Spinal cord (tissue), 10 donors: ENCODE results near the gene LRFN2. TPM values are rescaled to one million over a fixed set of nuclear protein-coding genes. Genes with fewer than 3 reads are reported as not detected.

Experiments
- DNase-seq, 6 donors: peaks; one replicate each; pipeline versions ENCODE4 v3.0.0 to v3.0.0-alpha.2; 2013 to 2015; ENCODE audit warnings: low spot score in 6 of 6, low read depth in 4 of 6
- H3K27ac ChIP-seq: one replicate; pipeline ENCODE4 v1.5.1; 2013; ENCODE audit warnings: low read depth, low read length, control low read depth
- H3K27me3 ChIP-seq: one replicate; pipeline ENCODE4 v1.6.1; 2013; ENCODE audit warnings: low read length; ENCODE audit not compliant: control insufficient read depth, insufficient read depth
- H3K36me3 ChIP-seq: one replicate; pipeline ENCODE4 v1.6.1; 2013; ENCODE audit warnings: low read length; ENCODE audit not compliant: control insufficient read depth, insufficient read depth
- H3K4me1 ChIP-seq: one replicate; pipeline ENCODE4 v1.6.1; 2013; ENCODE audit warnings: low read length; ENCODE audit not compliant: control insufficient read depth, insufficient read depth
- H3K4me3 ChIP-seq: one replicate; pipeline ENCODE4 v1.5.1; 2013; ENCODE audit warnings: low read depth, low read length, control low read depth
- H3K9me3 ChIP-seq: one replicate; pipeline ENCODE4 v1.6.1; 2013; ENCODE audit warnings: low read length; ENCODE audit not compliant: control insufficient read depth, insufficient read depth
- WGBS: methylation state at CpG from one replicate; pipeline ENCODE4 v1.1.5; 2013; ENCODE audit warnings: missing lambda C conversion rate; ENCODE audit not compliant: insufficient coverage; 5-methylcytosine and 5-hydroxymethylcytosine counted together
- polyA plus RNA-seq, 2 donors: library from polyadenylated mRNA; unstranded; fragments of 120-200 nt; gene quantifications; one replicate each; pipeline ENCODE4 v1.2.1, GENCODE V29; 2013; ENCODE audit not compliant: insufficient read length in 2 of 2
- total RNA-seq, 2 donors: library from RNA; depleted of rRNA in 1 of 2; stranded (reverse); fragments of 120-200 nt in 1 of 2; fragments of >200 nt in 1 of 2; gene quantifications; one replicate each; pipeline versions ENCODE4 v1.2.3 to v1.2.4, GENCODE V29; 2013 to 2014
- donor health status: healthy.

LRFN2 gene
- total and polyA plus RNA-seq, 4 donors: 2.7 to 8.6 (median 7.3) TPM

DNA sequence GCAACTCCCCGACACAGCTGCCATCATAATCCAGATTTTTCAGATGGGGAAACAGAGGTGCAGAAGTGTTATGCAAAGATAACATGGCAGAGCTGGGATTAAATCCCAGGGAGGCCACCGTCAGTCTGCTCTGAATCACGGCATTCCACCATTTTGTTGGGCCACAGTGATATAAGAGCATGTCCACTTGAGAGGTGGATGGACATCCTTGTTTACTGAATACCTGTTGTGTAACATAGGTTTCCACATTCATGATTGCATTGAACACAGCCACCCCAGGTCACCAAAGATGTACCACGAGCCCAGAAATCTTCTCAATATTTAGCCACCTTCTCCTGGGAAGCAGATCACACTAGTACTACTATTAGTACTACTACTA is 191.5 kb downstream of the LRFN2 start:
- DNase-seq: no peak
- H3K27me3 ChIP-seq: no peaks in the 10 kb centered on the region
- H3K9me3 ChIP-seq: no peaks in the 10 kb centered on the region
- peaks cover 13% of the 10 kb centered on the region for H3K36me3 ChIP-seq
- H3K27ac ChIP-seq: no peak overlapping the region
- H3K4me1 ChIP-seq: no peaks in the 10 kb centered on the region
- WGBS: 95% methylated on average over 4 of the region's 4 CpGs
- H3K4me3 ChIP-seq: no peak overlapping the region

DNA sequence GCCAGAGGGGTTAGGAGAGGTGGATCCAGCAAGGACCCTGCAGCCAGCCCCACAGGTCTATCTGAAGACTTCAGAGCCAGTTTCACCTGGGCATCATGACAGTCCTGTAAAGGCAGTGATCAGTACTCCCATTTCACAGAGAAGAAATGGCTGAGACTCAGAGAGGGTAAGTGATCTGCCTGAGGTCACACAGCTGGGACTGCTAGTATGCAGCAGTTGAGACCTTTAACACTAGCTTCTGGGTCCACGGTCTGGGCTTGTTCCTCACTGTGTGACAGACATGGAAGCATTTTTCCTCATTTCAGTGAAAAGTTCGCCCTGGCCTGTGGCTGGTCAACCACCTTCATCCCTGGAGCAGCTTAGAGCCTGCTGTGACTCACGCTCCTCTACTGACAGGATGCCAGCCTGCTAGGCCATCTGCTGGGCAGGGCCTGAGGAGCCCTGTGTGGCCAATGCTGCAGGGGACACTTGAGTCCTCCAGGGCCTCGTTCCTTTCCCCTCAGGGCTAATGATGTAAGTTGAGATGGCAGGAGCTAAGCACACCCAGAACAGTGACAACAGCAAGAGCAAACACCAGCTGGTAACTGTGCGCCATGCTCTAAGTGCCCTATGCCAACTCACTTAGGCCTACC is 192.0 kb downstream of the LRFN2 start:
- H3K36me3 ChIP-seq: peaks cover 13% of the 10 kb centered on the region
- H3K27me3 ChIP-seq: no peaks in the 10 kb centered on the region
- H3K4me3 ChIP-seq: no peak overlapping the region
- H3K4me1 ChIP-seq: no peaks in the 10 kb centered on the region
- 97% methylated on average over 3 of the region's 5 CpGs for WGBS
- DNase-seq: no peak
- no peak overlapping the region for H3K27ac ChIP-seq
- no peaks in the 10 kb centered on the region for H3K9me3 ChIP-seq

DNA sequence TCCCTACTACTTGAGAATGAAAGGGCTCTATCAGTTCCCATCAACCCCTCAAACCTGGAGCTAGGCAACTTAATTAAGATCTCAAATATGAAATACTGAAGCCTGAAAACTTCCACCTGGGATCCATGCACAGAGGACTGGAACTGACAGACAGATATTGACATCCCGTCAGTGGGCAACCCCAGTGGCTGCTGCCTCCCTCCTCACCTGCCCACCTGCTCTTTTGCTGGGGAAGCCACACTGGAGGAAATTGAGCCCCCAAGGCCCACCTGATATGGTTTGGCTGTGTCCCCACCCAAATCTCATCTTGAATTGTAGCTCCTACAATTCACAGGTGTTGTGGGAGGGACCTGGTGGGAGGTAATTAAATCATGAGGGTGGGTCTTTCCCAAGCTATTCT is 192.8 kb downstream of the LRFN2 start:
- WGBS: 100% methylated on average over 1 of the region's 1 CpG
- Histone ChIP-seq H3K27ac (no peak overlapping the region), H3K4me3 (no peak overlapping the region), H3K27me3 (no peaks in the 10 kb centered on the region), H3K36me3 (peaks cover 13% of the 10 kb centered on the region), H3K9me3 (no peaks in the 10 kb centered on the region), H3K4me1 (no peaks in the 10 kb centered on the region)
- no peak for DNase-seq

DNA sequence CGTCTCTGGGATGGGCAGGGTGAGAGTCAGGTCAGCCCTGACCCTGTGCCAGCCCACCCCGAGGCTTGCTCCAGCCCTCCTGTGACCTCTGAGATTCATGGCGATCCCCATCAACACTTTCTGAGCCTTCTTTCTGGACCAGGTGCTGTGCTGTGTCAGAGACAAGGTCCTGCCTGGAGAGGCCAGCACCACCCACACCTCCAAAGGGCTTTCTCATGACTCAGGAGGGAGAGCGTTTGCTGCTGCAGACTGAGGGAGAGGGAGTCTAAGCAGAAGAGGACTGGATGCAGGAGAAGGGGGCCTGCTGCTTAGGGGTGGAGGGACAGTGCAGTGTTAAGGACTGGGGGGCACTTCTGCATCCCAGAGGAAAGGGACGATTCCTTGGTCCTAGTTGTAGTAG is 193.5 kb downstream of the LRFN2 start:
- WGBS: 100% methylated on average over 3 of the region's 5 CpGs
- peaks cover 13% of the 10 kb centered on the region for H3K36me3 ChIP-seq
- H3K4me3 ChIP-seq: no peak overlapping the region
- no peaks in the 10 kb centered on the region for H3K9me3 ChIP-seq
- H3K27ac ChIP-seq: no peak overlapping the region
- DNase-seq: no peak
- H3K27me3 ChIP-seq: no peaks in the 10 kb centered on the region
- H3K4me1 ChIP-seq: no peaks in the 10 kb centered on the region

DNA sequence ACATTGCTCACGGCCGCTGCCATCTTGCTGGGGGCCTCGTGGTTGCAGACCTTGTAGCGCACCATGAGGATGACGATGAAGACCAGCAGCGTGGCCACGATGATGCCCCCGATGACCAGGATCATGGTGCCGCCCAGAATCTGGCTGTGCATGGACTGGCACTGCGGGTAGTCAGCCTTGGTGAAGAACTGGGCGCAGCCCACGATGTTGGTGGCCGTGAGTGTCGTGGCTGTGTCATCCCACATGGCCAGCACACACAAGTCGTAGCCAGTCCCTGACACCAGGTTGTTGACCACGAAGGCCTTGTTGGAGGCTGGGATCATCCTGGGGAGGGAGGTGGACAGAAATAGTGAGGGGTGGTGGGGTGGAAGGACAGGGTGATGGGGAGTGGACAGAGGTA is 194.6 kb downstream of the LRFN2 start:
- Histone ChIP-seq H3K36me3 (peaks cover 13% of the 10 kb centered on the region), H3K9me3 (no peaks in the 10 kb centered on the region), H3K4me3 (no peak overlapping the region), H3K4me1 (no peaks in the 10 kb centered on the region), H3K27me3 (no peaks in the 10 kb centered on the region), H3K27ac (no peak overlapping the region)
- DNase-seq: no peak
- 98% methylated on average over 16 of the region's 16 CpGs for WGBS

DNA sequence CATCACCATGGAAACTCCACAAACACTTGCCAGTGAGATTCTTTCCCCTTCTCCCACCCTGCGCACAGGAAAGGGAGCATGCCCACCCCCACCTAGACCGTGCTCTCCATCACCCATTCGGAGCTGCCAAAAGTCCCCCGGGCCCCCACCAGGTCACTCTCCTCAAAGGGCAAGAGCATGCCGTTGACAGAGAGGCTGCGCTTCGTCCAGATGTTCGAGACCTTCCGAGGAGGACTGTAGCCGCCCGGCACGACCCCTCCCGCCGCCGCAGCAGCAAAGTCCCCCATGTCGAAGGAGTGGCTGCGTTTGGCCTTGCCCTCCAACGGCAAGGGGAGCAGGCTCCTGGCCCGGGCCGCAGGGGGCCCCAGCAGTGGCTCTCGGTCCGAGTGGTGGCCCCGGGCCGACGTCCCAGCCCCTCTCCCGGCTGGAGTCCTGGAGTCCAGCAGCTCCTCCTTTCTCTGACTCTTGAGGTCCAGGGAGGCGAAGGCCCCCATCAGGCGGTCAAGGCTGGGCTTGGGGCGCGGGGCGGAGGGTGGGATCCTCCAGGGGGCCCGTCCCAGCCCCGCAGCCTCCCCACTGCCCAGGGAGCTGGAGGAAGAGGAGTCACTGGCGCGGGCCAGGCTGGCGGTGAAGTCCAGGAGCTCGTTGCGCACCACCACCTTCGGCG is 195.2 kb downstream of the LRFN2 start:
- H3K27ac ChIP-seq: no peak overlapping the region
- no peaks in the 10 kb centered on the region for H3K4me1 ChIP-seq
- H3K4me3 ChIP-seq: no peak overlapping the region
- no peak for DNase-seq
- no peaks in the 10 kb centered on the region for H3K27me3 ChIP-seq
- H3K9me3 ChIP-seq: no peaks in the 10 kb centered on the region
- H3K36me3 ChIP-seq: peaks cover 13% of the 10 kb centered on the region
- WGBS: 80% methylated on average over 40 of the region's 40 CpGs

DNA sequence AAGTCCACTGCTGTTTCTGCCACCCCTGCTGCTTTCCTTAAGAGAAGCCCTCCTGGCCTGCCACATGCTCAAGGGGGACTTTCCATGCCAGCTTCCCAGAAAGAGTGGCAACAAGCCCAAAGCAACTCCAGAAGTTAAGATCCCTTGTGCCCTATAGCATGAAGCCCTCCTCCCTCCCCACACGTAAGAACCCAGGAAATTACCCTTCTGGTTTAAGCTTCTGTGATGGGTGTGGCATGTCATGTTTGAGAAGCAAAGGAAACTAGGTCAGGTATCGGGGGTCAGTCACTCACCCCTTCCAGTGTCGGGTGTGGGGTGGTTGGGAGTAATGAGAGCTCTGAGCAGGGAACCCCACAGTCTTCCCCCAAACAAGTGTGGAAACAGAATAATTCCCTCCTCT is 196.1 kb downstream of the LRFN2 start:
- Histone ChIP-seq H3K4me3 (no peak overlapping the region), H3K36me3 (peaks cover 13% of the 10 kb centered on the region), H3K4me1 (no peaks in the 10 kb centered on the region), H3K27ac (no peak overlapping the region), H3K27me3 (no peaks in the 10 kb centered on the region), H3K9me3 (no peaks in the 10 kb centered on the region)
- no CpG with 5 or more reads among the region's 3 CpGs for WGBS
- DNase-seq: no peak

DNA sequence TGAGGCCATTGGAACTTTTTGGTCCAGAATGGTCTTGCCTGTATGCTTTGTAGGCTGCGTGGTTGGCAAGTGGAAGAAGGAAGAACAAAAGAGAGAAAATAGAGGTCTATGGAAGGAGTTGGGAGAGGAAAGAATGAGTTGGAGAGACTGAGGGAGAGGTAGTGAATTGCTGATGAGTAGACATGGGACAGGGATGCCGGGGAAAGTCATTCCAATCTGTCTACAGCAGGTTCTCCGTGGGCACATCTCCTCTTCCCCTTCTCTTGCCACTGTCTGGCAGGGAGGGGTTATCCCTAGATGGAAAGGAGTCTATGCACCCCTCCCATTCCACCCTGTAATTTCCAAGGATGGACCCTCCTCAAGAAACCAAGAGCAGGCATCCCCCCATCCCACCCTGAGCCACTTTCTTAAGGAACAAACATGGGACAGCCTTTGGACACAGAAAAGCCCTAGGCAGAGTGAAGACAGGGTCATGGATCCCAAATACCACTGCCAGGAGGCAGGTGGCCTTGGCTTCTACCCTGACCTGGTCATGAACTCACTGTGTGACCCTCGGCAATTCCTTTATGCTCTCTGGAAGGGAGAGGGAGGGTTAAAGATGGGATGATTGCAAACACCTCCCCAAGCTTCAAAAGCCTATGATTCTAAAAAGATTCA is 196.9 kb downstream of the LRFN2 start:
- H3K27ac ChIP-seq: no peak overlapping the region
- DNase-seq: no peak
- 100% methylated on average over 1 of the region's 4 CpGs for WGBS
- no peak overlapping the region for H3K4me3 ChIP-seq
- H3K27me3 ChIP-seq: no peaks in the 10 kb centered on the region
- no peaks in the 10 kb centered on the region for H3K9me3 ChIP-seq
- H3K36me3 ChIP-seq: peaks cover 13% of the 10 kb centered on the region
- no peaks in the 10 kb centered on the region for H3K4me1 ChIP-seq

DNA sequence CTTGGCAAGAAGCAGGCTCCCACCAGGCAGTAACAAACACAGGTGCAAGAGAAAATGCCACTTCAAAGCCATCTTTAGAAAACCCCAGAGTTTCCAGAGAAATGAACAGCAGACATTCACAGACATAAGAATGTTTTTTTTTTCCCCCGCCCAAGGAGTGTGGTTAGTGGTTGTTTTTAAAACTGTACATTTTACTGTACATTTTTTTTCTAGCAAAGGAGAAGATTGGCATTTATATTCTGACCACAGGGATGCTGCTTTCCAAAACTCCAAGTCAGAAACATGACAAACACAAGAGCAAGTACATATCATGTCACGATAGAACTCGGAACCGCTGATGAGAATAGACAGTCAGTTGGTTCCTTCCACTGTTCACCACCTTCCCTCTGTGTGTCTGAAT is 197.9 kb downstream of the LRFN2 start:
- peaks cover 13% of the 10 kb centered on the region for H3K36me3 ChIP-seq
- no peak for DNase-seq
- no peaks in the 10 kb centered on the region for H3K9me3 ChIP-seq
- H3K27me3 ChIP-seq: no peaks in the 10 kb centered on the region
- no peak overlapping the region for H3K4me3 ChIP-seq
- WGBS: 97% methylated on average over 3 of the region's 4 CpGs
- no peak overlapping the region for H3K27ac ChIP-seq
- no peaks in the 10 kb centered on the region for H3K4me1 ChIP-seq

DNA sequence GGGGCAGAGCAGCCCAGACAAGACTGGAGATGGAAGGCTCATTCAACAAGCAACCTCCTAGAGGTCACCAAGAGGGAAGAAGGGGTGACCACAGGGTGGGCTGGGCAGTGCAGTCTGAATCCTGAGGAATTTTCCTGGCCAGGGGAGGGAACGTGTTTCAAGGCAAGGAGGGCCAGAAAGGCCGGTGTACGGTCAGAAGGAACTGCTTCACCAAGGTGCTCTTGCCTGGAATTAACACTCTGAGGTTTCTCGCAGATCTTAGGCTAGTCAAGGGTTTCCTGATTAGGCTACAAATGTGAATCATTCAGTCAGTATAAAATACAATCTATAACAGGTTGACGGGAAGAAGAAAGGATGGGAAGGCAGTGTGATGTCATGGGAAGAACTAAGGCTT is 199.3 kb downstream of the LRFN2 start:
- no peaks in the 10 kb centered on the region for H3K27me3 ChIP-seq
- no peak overlapping the region for H3K27ac ChIP-seq
- H3K4me1 ChIP-seq: no peaks in the 10 kb centered on the region
- H3K9me3 ChIP-seq: no peaks in the 10 kb centered on the region
- no peak overlapping the region for H3K4me3 ChIP-seq
- peaks cover 11% of the 10 kb centered on the region for H3K36me3 ChIP-seq
- DNase-seq: no peak
- 90% methylated on average over 3 of the region's 5 CpGs for WGBS
